GM19240 (cell line): Measurements from ENCODE around the gene DMD.

Source experiments
- DNase-seq: peaks from one replicate; pipeline ENCODE4 v3.0.0; 2011; ENCODE audit warnings: low spot score; ENCODE audit not compliant: insufficient read length

The DMD gene

GRCh38 chrX:31717474-31717873, 1493.9 kb downstream of the DMD start:
- DNase-seq: no peak

DNA sequence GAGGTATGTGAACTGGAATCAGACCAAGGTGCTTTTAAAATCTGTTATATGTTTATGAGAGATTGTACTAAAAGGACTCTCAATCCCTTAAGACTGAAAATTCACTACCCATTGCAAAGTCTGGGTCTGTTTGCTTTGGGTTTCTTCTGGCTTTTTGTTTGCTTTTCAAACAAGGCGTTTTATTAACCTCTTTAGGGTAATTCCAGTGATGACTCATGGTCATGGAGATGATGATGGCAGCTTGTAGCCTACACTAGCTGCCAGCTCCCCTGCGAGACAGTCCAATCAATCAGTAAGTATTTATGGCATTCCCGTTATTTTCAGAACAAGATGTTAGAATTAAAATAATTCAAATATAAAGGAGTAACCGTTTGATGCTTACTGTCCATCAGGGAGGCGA, 1495.7 kb downstream of the DMD start:
- no peak for DNase-seq

DNA sequence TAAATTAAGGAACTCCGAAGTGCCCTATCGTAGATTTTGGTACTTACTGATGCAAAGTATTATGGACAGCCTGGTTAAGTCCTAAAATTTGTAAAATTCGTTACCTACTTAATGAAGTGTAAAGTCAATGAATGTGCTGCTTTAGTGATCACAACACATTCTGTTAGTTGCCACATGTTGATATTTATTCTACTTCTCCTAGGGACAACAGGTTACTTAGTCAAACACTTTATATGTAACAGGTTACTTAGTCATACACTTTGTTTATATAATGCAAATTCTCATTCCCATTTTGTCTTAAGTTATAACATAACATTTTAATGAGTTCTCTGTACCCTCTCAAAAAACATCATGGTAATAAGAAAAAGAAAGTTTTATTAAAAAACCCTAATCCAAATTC, 1496.6 kb downstream of the DMD start:
- no peak for DNase-seq

DNA sequence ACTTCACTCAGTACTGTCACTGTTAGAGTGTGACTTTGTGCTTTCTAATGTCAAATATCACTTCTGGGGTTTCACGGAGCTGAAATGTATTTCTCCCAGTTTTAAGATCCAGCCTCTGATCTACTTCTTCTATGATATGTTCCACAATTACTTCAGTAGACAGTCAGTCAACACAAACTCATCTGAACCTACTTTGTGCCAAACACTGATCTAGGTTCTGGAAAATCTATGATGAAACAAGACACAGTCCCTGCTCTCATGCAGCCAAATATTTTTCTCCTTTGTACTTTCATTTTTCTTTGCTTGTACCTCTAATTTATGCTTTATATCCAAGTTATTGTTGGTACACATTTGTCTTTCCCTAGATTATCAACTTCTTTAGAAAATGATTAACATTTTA, 1498.2 kb downstream of the DMD start:
- no peak for DNase-seq

GRCh38 chrX:31711166-31711565, 1500.2 kb downstream of the DMD start:
- DNase-seq: no peak

GRCh38 chrX:31708116-31708515, 1503.2 kb downstream of the DMD start:
- no peak for DNase-seq

GRCh38 chrX:31706466-31706865, 1504.9 kb downstream of the DMD start:
- DNase-seq: no peak

DNA sequence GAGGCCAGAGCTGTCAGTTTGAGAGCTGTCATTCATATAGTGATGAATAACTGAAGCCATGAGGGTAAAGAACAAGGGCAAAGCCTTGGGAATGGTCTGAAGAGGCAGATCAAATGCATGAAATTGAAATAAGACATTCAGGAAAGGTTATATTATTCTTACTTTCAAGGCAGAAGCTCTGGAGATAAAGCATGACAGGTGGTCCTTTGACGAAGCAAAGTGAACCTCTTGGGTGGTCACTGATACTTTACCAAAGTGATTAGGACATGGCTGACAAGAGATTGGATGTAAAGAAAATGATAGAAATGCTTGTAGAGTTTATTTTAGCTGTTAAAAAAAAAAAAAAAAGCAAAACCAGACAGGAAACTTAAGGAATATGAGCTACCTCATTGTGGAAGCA, 1505.5 kb downstream of the DMD start:
- DNase-seq: no peak

GRCh38 chrX:31704938-31705337, 1506.4 kb downstream of the DMD start:
- DNase-seq: no peak

DNA sequence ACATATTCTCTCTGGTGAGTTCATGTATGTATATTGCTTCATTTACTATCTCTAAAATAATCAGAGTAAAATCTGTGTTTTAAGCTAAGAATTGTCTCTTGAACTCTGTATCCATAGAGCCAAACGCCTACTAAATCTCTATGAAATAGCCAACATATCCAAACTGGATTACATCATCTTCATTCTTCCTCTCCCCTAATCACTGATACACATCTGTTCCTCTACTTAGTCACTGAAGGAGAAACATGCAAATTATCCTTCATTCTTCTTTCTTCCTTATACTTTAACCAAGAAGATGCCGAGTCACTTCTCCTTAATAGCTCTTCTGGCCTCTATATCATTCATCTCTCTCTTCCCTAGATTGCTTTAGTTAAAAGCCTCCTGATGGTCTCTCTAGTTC, 1509.1 kb downstream of the DMD start:
- no peak for DNase-seq

- DNase-seq: no peak
Measured at GRCh38 chrX:31697294-31697916, 1513.9 kb downstream of the DMD start.

GRCh38 chrX:31679861-31680260, 1531.5 kb downstream of the DMD start:
- DNase-seq: no peak

- DNase-seq: no peak
Measured at GRCh38 chrX:31670245-31670644, 1541.1 kb downstream of the DMD start.

DNA sequence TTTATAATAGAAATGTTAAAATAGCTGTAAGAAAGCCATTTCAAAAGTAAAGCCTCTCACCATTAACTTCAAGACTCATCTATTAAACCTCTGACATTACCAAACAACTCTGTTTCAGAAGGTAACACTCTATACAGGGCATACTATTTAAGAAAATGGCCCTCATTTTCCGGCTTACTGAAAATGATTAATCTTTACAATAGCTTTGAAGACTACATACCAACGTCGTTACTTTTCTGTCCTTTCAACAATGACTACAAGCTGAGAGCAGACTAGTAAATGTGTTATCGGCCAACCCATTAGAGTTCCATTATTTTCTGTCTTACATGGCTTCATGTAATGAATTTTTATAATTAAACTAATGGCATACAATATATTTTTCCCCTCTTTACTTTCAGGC, 1545.9 kb downstream of the DMD start:
- DNase-seq: no peak

DNA sequence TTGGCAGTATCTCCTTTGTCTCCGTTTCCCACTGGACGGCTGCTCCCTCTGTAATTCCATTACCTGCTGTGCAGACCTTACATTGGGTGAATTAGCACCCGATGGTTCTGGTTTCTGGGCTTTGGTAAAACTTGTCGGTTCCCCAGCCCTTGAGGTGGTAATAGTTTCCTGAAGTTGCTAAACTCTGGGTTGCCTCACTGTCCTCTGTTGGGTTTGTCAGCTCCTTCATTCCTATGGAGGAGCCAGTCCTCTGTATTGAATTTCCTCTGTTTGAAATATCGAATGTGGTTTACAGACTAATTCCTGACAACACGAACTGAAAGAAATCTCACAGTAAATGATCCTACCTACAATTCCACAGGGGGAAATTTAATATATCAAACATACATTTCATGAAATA, 1548.2 kb downstream of the DMD start:
- no peak for DNase-seq

- DNase-seq: no peak
Measured at GRCh38 chrX:31661280-31661810, 1550.0 kb downstream of the DMD start.

DNA sequence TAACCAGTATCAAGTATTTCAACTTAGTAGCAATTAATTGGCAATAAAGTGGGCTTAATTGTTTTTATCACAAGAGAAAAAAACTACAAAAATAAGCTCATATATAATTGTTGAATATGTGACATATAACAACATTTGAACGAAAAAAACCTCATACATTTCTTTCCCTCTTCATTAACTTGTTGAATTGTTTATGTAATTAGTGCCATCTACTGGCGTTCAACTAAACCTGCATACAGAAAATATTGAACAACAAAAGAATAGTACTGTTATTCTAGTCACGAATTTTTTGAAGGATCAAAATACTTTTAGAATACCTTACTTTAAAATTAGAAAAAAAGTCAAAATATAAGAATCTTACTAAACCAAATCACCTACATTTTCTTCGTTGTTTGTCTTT, 1553.0 kb downstream of the DMD start:
- DNase-seq: no peak

DNA sequence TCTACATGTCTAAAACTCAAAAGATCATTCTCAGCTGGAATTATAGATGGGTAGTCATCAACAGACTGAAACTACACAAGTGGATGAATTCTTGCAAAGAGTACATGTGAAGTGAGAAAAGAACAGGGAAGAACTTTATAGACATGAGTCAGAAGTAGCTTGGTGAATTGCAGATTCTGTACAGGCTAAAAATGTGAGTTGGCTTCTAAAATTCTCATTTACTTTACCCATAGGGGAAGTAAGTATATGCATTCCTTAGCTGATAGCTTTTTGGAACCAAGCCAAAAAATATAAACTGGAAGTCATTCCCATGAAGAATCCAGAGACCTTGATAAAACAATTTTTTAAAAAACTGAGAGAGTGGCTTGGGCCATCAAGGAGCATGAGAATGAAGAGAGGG, 1555.3 kb downstream of the DMD start:
- DNase-seq: no peak

DNA sequence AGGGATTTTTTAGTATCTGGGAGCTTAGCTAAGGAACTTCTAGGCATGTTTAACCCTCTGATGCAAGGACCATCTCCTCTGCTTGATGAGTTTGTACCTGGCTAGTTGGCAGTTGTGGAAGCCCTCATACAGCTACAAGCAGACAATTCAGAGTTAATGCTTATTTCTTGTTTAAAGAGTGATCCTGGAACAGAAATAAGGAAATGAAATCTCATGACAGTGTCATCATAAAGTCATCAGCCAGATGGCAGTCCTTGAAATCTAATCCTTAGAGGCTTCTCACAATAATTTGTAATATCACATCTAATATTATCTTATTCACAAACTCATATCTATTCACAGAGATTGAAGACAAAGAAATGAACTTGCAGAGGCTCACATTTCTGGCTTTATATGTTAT, 1557.9 kb downstream of the DMD start:
- no peak for DNase-seq

DNA sequence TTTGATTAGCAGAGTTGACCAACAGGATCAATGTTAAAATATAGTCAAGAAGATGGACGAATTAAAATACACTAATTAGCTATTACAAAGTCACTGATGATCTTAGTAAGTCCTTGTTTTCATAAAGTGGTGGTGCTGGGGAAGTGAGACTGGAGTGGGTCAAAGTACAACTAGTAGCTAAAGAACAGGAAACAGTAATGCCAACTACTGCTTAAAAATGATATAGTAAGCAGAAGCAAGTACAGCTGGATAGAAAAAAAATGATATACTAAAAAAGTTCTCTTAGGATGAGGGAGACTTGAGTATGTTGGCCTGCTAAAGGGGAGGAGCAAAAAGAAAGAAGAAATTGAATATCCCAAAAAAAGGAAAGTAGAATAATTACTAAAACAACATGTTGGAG, 1558.7 kb downstream of the DMD start:
- DNase-seq: no peak

DNA sequence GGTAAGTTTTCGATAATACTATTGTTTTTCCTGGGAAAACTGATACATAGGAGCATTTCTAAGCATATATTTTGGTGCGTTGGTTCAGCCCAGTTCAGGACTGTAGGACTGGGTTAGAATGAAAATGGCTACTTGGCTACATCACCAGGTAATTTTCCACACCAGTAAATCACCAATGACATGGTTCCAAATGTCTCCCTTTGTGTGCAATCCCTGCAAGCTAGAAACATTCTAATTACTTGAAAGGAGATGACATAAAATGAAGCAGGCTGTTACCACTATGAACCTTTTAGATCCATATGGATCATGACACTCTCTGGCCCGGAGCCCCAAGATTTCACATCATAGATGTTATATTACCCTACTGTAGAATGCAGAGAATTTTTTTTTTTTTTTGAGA, 1562.1 kb downstream of the DMD start:
- no peak for DNase-seq

GRCh38 chrX:31633349-31633748, 1578.0 kb downstream of the DMD start:
- DNase-seq: no peak

DNA sequence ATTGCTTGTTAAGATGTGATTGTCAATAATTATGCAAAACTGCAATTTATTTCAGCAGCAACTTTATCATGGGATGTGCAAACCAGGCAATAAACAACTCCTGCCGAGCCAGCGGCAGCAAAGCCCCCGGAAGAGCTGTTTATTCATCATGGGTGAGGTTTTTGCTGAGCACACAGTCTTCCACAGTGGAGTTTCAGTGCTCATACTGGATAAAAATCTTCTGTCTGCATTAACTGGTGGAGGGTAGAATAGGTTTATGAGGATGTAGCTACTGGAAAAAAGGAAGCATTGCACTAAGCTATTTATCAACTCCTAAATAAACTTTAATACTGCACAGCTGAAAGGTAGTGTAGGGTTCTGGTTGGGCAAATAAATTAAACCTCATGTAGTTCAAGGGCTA, 1582.2 kb downstream of the DMD start:
- DNase-seq: no peak

- no peak for DNase-seq
Measured at GRCh38 chrX:31609130-31609529, 1602.2 kb downstream of the DMD start.
